Measurements from ENCODE around the gene MSH2. TPM values are rescaled to one million over a fixed set of nuclear protein-coding genes. Genes with fewer than 3 reads are reported as not detected.
A peak's percentile ranks its signal among the peaks of the same experiment; 100 is the strongest.

Gene MSH2
- total and polyA plus RNA-seq, 2 experiments from 2014 or later: 17.8 to 21.8 TPM

DNA sequence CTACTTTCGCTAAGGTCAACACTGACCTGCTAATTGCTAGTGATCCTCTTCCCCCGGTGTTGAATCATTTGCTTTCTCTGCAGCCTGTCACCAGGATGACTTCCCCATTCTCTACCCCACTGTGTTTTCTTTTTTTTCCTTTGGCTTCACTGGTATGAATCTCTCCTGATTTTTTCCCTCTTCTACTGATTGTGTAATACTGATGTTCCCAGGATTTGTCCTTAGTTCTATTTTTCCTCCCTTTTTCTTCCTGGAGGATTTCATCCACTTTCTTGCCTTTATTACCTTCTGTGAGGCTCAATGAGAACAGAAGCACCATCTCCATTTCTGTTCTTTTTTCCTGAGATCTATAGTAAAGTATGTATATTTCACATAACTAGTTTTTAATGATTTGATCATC lies 14.1 kb upstream of the MSH2 start:
- Histone ChIP-seq H3K36me3 (ENCODE audit: low read depth) (no peaks in the 10 kb centered on the region), H3K79me2 (ENCODE audit: insufficient read depth) (no peaks in the 10 kb centered on the region), H4K20me1 (ENCODE audit: insufficient read depth) (no peaks in the 10 kb centered on the region), H3K4me2 (ENCODE audit: unreplicated experiment) (no peak overlapping the region), H3K4me3 (no peak overlapping the region), H2AFZ (no peak overlapping the region), H3K9me3 (ENCODE audit: low read depth) (no peaks in the 10 kb centered on the region), H3K4me1 (ENCODE audit: insufficient read depth) (no peaks in the 10 kb centered on the region), H3K27me3 (replicated peaks; ENCODE audit: insufficient read depth) (0 out of 2 replicates have a peak, but pooled peaks cover 5% of the 10 kb centered on the region), H3K27ac (no peak overlapping the region), H3K9me2 (ENCODE audit: insufficient read depth) (no peaks in the 10 kb centered on the region), H3K9ac (no peak overlapping the region), H3F3A (ENCODE audit: insufficient read depth) (no peaks in the 10 kb centered on the region)
- in situ Hi-C loops (cut with MboI): loop anchor here (5.0 kb wide), 1 partner anchor 52 kb away; no protein-coding TSS in a partner anchor
- TF ChIP-seq EZH2 (IDR thresholded peaks at IDR 0.05; ENCODE audit: insufficient read depth, poor library complexity, severe bottlenecking): no peak
- TF ChIP-seq EZH2phosphoT487 (IDR thresholded peaks at IDR 0.05; ENCODE audit: insufficient read depth, low read depth): no peak
- DNase-seq: no peak
- WGBS, 2 experiments (ENCODE audit: low coverage in 1 of 2, low lambda C conversion rate in 2 of 2, missing lambda C conversion rate in 2 of 2): 26 to 30% methylated on average over 2 of the region's 2 CpGs

DNA sequence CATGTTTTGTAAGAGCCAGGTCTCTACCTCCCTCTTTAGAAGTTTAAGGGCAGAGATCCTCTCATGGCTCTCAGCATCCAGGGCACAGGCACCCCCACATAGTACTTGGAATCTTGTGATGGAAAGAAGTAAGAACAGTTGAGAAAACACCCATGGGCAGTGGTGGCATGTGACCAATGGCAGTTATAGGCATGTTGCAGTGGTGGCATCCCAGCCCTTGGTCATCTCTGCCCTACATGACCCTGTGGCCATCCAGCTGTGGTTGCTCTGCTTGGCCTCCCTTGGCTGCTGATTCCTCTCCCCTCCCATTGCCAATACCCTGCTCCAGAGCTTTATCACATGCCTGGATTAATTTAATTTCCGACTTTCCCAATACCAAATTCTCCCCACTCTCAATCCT lies 13.3 kb upstream of the MSH2 start:
- no peak overlapping the region for H3K4me2 ChIP-seq (ENCODE audit: unreplicated experiment)
- no peak overlapping the region for H2AFZ ChIP-seq
- no peaks in the 10 kb centered on the region for H3F3A ChIP-seq (ENCODE audit: insufficient read depth)
- TF ChIP-seq EZH2phosphoT487 (IDR thresholded peaks at IDR 0.05; ENCODE audit: insufficient read depth, low read depth) (no peak), EZH2 (IDR thresholded peaks at IDR 0.05; ENCODE audit: insufficient read depth, poor library complexity, severe bottlenecking) (no peak)
- H3K9ac ChIP-seq: no peak overlapping the region
- H3K79me2 ChIP-seq (ENCODE audit: insufficient read depth): no peaks in the 10 kb centered on the region
- H3K4me1 ChIP-seq (ENCODE audit: insufficient read depth): no peaks in the 10 kb centered on the region
- no peaks in the 10 kb centered on the region for H4K20me1 ChIP-seq (ENCODE audit: insufficient read depth)
- DNase-seq: no peak
- H3K36me3 ChIP-seq (ENCODE audit: low read depth): no peaks in the 10 kb centered on the region
- no peak overlapping the region for H3K27ac ChIP-seq
- no peak overlapping the region for H3K4me3 ChIP-seq
- H3K27me3 ChIP-seq (replicated peaks; ENCODE audit: insufficient read depth): 0 out of 2 replicates have a peak, but pooled peaks cover 5% of the 10 kb centered on the region
- WGBS, 2 experiments (ENCODE audit: low coverage in 1 of 2, low lambda C conversion rate in 2 of 2, missing lambda C conversion rate in 2 of 2): 74 to 84% methylated on average over 1 of the region's 1 CpG
- H3K9me3 ChIP-seq (ENCODE audit: low read depth): no peaks in the 10 kb centered on the region
- in situ Hi-C loops (cut with MboI): loop anchor here (5.0 kb wide), 1 partner anchor 52 kb away; no protein-coding TSS in a partner anchor
- H3K9me2 ChIP-seq (ENCODE audit: insufficient read depth): no peaks in the 10 kb centered on the region

GRCh38 chr2:47401789-47402554 lies 984 bp upstream of the MSH2 start:
- H3K4me1 ChIP-seq (ENCODE audit: insufficient read depth): 0 out of 2 replicates have a peak, but pooled peaks cover 4% of the 10 kb centered on the region
- peak overlapping the region; percentile 90 for H3K4me3 ChIP-seq
- no peaks in the 10 kb centered on the region for H3K9me2 ChIP-seq (ENCODE audit: insufficient read depth)
- no peak for TF ChIP-seq EZH2 (IDR thresholded peaks at IDR 0.05; ENCODE audit: insufficient read depth, poor library complexity, severe bottlenecking)
- TF ChIP-seq EZH2phosphoT487 (IDR thresholded peaks at IDR 0.05; ENCODE audit: insufficient read depth, low read depth): no peak
- in situ Hi-C loops (cut with MboI): no loop called here
- H3K36me3 ChIP-seq (ENCODE audit: low read depth): no peaks in the 10 kb centered on the region
- peak overlapping the region; percentile 79 for H3K9ac ChIP-seq
- H4K20me1 ChIP-seq (ENCODE audit: insufficient read depth): no peaks in the 10 kb centered on the region
- no peaks in the 10 kb centered on the region for H3K9me3 ChIP-seq (ENCODE audit: low read depth)
- H3K4me2 ChIP-seq (ENCODE audit: unreplicated experiment): peak overlapping the region; percentile 88
- H3K27me3 ChIP-seq (replicated peaks; ENCODE audit: insufficient read depth): no peaks in the 10 kb centered on the region
- peak; percentile 4 for DNase-seq
- no peaks in the 10 kb centered on the region for H3F3A ChIP-seq (ENCODE audit: insufficient read depth)
- peak overlapping the region; percentile 99 for H2AFZ ChIP-seq
- H3K27ac ChIP-seq: 0 out of 2 replicates have a peak overlapping the region, but pooled peaks have one; percentile 7
- WGBS, 2 experiments (ENCODE audit: low coverage in 1 of 2, low lambda C conversion rate in 2 of 2, missing lambda C conversion rate in 2 of 2): 35 to 46% methylated on average over 35 to 36 of the region's 36 CpGs
- peaks cover 34% of the 10 kb centered on the region for H3K79me2 ChIP-seq (ENCODE audit: insufficient read depth)

DNA sequence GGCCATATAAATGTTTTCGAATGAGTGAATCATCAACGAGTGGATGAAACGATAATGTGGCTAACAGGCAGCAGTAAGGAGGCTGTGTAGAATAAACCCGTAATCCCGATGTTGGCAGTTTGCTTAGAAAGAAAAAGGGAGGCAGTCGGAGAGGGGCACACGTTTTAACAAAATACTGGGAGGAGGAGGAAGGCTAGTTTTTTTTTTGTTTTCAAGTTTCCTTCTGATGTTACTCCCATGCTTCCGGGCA lies 476 bp upstream of the MSH2 start:
- H3K27ac ChIP-seq: 0 out of 2 replicates have a peak overlapping the region, but pooled peaks have one; percentile 7
- H4K20me1 ChIP-seq (ENCODE audit: insufficient read depth): no peaks in the 10 kb centered on the region
- 3% methylated on average over 8 of the region's 8 CpGs for WGBS, 2 experiments (ENCODE audit: low coverage in 1 of 2, low lambda C conversion rate in 2 of 2, missing lambda C conversion rate in 2 of 2)
- H3K9me3 ChIP-seq (ENCODE audit: low read depth): no peaks in the 10 kb centered on the region
- TF ChIP-seq EZH2 (IDR thresholded peaks at IDR 0.05; ENCODE audit: insufficient read depth, poor library complexity, severe bottlenecking): no peak
- peak; percentile 73 for DNase-seq
- no peaks in the 10 kb centered on the region for H3F3A ChIP-seq (ENCODE audit: insufficient read depth)
- no peaks in the 10 kb centered on the region for H3K36me3 ChIP-seq (ENCODE audit: low read depth)
- in situ Hi-C loops (cut with MboI): no loop called here
- peak overlapping the region; percentile 79 for H3K9ac ChIP-seq
- H2AFZ ChIP-seq: peak overlapping the region; percentile 99
- H3K9me2 ChIP-seq (ENCODE audit: insufficient read depth): no peaks in the 10 kb centered on the region
- H3K27me3 ChIP-seq (replicated peaks; ENCODE audit: insufficient read depth): no peaks in the 10 kb centered on the region
- peak overlapping the region; percentile 88 for H3K4me2 ChIP-seq (ENCODE audit: unreplicated experiment)
- H3K79me2 ChIP-seq (ENCODE audit: insufficient read depth): peaks cover 39% of the 10 kb centered on the region
- peak overlapping the region; percentile 90 for H3K4me3 ChIP-seq
- 0 out of 2 replicates have a peak, but pooled peaks cover 4% of the 10 kb centered on the region for H3K4me1 ChIP-seq (ENCODE audit: insufficient read depth)

Measured in GM23248 (cell line).